ENCODE data around the gene RAB11FIP3.
"Not testable (repeated sequence)": the region's sequence is repeated elsewhere in the genome, so short reads cannot be mapped to it uniquely, and the experiment has no call there.

The RAB11FIP3 gene, protein sequence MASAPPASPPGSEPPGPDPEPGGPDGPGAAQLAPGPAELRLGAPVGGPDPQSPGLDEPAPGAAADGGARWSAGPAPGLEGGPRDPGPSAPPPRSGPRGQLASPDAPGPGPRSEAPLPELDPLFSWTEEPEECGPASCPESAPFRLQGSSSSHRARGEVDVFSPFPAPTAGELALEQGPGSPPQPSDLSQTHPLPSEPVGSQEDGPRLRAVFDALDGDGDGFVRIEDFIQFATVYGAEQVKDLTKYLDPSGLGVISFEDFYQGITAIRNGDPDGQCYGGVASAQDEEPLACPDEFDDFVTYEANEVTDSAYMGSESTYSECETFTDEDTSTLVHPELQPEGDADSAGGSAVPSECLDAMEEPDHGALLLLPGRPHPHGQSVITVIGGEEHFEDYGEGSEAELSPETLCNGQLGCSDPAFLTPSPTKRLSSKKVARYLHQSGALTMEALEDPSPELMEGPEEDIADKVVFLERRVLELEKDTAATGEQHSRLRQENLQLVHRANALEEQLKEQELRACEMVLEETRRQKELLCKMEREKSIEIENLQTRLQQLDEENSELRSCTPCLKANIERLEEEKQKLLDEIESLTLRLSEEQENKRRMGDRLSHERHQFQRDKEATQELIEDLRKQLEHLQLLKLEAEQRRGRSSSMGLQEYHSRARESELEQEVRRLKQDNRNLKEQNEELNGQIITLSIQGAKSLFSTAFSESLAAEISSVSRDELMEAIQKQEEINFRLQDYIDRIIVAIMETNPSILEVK

DNA sequence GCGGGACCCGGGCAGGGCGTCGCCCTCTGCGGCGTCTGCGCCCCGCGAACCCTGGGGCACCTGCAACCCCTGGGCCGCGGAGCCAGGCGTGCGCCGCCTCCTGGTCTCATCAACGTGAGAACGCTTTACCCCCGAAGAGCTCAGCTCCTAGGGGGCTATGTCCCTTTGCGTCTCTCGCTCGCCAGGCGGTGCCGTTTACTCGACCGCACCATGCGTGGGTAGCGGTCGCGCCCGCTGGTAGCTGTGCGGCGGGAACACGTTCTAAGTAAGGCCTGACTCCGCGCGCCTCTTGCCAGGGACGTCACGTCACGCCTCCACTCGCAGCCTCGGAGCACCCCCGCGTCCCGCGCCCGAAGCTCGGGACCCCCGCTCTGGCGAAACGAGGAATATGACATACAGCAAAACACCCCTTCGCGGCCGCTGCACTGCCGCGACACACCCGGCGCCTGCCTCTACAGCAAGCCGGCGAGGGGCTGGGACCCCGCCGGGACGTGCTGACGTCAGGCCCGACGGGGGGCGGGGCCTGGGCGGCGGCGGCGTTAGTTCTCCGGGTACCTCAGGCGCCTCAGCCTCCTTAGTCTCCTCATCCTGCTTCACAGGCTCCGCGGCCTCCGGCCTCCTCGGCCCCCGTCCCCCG lies at the start of gene RAB11FIP3:
TSS of gene RAB11FIP3 (plus strand) at position 568 of the 637 bp plus-strand sequence. CDS start 358 bp downstream, outside the sequence.
- peak; percentile 50 for DNase-seq

DNA sequence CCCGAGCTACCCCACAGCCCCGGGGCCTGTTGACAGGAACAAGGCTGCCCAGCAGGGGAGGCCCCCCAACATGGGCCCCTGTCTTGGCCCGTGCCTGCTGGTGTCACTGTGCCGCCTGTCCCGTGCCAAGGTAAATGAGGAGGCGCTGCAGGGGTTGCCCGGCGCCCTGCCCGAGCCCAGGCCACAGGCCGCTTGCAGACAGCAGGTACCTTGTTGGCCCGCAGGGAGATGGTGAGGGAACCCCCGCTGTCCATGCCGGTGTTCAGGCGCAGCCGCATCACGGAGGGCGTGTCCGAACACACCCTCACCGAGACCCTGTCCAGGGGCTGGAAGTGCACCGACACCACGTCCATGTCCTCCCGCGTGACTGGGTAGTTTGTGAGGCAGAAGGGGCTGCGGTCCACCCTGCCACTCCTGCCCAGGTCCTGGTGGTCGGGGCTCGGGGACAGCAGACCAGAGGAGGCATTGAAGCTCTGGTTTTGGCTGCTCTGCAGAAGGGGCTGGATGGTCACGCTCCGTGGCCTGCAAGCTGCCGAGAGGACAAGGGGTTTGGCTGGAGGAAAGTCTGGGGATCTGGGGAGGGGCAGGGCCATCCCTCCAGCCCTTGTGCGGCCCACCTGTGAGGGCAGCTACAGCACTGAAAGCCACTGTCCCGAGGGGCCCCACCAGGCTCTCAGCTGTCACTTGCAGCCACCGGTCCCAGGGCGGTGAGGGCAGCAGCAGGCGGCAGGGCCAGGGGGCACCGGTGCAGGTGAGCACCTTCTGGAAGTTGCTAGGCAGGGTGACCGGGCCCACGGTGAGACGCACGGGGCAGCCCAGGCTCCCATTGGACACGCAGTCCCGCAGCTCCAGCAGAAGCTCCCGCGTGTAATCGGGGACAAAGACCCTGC lies 49.3 kb upstream of the RAB11FIP3 start:
- DNase-seq, result no peak

DNA sequence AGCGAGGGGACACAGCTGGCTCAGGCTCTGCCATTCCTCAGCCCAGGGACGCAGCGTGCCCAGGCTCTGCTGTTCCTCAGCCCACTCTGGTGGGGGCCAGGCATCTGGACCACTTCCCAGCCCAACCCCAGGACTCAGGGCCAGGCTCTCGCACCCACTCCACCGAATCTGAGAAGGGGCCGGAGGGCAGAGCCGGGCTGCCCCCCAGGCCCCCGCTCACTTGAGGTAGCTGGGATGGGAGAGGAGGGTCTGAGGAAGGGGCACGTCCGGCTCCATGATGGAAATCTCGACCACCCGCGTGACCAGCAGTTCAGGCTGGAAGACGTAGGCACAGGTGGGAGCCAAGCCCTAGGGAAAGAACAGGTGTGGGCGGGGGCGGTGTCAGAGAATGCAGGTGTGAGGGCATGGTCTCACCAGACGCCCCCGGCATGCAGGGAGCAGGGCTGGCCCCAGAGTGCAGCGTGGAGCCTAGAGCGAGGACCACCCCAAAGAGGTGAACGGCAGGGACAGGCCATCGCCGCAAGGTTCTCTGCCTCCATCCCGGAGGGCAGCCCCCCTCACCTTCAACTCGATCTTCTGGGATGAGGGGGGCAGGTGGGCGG lies 48.5 kb upstream of the RAB11FIP3 start:
- DNase-seq, result no peak

DNA sequence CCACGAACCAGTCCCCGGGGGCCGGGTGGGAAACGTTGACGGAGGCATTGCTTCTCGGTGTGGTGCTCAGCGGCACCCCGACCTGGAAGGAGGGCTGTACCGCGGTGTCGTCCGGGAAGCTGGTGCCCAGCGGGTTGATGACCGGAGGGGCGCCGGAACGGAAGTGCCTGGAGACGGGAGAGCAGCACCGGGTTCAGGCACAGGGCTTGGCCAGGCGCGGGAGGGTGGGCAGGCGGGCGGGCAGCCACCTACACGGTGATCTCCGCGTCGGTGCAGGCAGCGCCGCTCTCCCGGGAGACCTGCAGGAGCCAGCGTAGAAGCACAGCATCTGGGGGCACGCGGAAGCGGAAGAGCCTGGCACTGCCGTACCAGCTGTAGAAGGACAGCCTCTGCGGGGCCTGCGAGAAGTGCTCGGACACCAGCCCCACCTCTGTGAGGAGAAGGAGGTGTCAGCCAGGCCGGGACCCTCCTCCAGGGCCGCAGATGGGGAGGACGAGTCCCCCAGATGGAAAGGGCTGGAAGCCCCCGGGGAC lies 48.0 kb upstream of the RAB11FIP3 start:
- no peak for DNase-seq

DNA sequence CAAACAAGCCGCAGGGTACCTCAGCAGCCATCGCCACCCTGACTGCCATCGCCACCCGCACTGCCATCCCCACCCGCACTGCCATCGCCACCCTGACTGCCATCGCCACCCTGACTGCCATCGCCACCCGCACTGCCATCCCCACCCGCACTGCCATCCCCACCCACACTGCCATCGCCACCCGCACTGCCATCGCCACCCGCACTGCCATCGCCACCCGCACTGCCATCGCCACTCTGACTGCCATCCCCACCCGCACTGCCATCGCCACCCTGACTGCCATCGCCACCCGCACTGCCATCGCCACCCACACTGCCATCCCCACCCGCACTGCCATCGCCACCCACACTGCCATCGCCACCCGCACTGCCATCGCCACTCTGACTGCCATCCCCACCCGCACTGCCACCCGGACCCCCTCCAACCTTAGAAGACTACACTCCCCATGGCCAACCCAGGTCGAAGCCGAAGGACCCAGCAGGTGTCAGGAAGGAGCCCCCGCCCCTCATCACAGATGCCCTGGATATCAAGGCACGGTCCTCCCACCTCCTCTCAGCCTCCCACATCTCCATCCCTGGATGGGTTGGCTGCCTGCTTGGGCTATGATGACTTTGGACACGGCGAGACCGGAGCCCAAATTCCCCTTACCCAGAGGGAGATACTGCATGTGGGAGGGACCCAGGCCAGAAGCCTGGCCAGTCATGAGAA lies 47.2 kb upstream of the RAB11FIP3 start:
- DNase-seq, result not testable (repeated sequence)

DNA sequence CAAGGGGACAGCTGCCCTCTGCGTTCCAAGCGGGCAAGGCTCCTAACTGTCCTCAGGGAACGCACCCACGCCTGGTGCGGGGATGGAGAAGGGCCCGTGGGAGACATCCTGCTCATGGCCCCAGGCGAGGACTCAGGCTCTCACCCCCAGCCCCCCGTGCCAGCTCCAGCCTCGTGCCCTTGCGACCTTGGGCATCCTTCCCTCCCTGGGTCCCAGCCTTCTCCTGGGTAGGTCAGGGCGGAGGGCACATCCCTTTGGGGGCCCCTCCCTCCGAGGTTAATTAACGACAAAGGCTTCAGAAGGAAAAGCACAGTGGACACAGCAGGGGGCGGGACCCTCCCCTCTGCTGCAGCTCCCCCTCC lies 46.6 kb upstream of the RAB11FIP3 start:
- DNase-seq, result no peak

DNA sequence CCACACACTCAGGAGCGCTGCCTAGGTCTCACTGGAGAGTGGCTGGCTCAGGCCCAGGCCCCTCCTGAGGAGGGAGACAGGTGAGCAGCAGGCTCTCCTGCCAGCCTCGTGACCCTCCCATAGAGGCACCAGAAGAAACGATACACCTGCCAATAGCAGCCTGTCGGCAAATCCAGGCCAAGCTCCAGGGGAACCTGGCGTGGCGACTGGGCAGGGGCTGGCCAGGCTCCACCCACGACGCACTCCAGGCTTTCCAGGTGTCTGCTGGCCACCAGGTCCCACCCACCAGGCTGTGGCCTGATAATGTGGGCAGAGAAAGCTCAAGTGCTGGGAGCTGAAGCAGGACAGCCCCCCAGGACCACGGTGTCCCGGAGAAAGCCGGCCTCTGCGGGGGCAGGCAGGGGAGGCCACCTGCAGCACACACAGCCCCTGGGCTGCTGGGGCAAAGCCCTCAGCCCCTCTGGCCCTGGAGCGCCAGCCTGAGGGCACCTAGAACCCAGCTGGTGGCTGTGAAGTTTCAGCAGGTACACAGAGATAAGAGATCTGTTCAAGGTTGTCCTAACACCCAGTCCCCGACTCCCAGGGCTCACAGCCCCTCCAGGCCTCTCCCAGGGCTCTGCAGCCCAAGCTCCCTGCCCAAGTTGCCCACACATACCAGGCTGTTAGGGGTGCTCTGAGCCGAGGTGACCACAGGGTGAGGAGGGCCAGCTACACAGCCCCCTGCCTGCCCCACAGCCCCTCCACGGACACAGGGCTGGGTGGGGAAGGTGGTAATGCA lies 46.1 kb upstream of the RAB11FIP3 start:
- peak; percentile 84 for DNase-seq

DNA sequence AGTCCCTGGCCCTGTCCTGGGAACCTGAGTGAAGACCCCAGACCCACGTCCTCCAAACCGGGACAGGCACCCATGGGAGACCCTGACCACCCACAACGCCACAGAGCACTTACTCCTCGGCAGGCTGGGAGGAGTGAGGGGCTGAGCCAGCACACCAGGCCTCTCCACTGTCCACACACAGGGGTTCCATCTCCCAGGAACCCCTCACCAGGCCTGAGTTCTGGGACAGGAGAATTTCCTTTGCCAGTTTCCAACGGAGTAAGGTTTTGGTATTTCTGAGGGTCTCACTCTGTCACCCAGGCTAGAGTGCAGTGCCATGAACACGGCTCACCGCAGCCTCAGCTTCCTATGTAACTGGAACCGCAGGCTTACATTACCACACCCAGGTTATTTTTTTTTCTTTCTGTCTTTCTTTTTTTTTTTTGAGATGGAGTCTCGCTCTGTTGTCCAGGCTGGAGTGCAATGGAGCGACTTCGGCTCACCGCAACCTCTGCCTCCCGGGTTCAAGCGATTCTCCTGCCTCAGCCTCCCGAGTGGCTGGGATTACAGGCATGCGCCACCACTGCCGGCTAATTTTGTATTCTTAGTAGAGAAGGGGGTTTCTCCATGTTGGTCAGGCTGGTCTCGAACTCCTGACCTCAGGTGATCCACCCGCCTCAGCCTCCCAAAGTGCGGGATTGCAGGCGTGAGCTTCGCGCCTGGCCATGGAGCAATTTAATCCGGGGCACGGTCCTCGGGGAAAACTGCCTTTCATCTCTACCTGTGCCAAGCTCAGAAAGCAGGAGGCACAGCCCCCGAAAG lies 45.3 kb upstream of the RAB11FIP3 start:
- DNase-seq, result no peak

DNA sequence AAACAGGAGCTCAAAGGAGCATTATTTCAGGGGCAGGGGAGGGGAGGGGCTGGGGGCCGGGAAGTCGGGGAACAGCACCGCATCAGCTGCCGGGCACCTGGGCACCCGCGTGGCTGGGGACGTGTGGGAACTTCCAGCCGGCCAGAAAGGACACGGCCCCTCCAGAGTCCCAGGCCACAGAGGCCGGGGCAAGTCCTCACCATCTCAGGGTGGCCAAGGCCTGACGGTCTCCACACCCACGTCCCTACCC lies 44.8 kb upstream of the RAB11FIP3 start:
- DNase-seq, result no peak

DNA sequence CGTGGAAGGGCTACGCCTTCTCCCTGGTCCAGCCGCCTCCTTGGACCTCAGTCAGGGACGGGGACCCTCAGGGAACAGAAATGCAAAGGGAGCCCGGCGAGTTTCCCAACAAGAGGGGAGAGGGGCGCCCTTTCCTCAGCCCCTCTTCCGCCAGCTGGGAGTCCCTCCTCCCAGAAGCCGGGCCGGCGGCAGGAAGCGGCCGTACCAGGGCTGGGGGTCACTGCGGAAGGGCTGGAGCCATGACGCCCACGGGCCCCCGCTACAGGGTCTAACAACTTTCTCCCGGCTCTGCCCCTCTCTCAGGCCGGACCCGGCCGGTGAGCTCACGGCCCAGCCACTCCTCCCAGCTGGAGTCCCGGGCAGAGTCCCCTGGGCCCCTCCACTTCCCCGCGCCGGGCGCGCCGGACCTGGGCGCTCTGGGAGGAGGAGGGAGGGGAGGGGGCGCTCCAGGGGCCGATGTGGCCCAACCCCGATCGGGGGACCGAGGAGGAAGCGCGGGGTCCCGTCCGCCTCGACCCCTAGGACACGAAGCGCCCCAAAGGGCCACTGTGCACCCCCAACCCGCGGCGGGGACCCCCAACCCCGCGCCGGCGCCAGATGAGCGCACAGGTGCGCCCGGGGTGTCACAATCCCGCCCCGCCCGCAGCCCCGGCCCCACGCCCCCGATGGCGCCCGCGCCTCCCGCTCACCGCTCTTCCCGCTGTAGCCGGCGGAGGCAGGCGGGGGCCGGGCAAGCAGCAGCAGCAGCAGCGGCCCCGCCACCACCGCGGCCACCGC lies 44.2 kb upstream of the RAB11FIP3 start:
- DNase-seq, result no peak

DNA sequence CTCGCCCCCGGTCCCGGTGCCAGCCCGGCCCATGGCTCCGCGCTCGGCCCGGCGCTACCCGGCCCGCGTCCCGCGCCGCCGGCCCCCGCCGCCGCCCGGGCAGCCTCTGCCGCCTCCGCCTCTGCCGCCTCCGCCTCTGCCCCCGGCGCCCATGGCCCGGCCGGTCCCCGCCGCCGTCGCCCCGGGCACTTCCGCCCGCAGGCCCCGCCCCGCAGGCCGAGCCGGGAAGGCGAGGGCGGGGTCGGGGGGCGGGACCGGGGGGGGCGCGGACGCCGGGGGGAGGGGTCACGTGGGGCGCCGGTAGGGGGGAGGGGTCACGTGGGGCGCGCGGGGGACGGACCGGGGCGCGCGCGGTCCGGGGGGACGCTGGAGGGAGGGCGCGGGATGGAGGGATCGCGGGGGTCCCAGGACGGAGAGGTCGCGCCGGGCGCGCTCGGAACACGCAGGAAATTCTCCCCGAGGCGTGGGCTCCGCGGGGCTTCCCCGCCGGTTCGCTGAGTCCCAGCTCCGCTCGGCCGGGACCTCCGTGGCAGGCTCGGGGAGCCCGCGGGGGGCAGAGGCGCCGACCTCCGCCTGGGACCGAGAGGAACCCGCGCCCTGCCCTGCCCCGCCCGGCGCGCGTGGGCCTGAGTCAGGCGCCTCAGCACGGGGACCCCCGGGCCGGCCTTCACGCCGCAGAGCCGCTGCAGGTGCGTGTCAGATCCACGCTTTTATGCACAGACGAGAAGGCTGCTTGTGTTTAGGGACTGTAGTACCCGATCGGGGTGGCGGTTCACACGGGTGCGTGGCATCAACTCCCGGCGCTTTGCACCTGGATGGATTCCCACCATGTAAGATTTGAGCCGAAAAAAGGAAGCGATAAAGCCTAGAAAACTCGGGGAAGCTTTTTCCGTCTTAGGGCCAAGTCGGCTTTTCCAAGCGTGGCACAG lies 43.4 kb upstream of the RAB11FIP3 start, which contains the start of gene PGAP6:
TSS of gene PGAP6 (minus strand) at position 190 of the 929 bp plus-strand sequence. CDS start at position 33, 157 bp downstream.
- DNase-seq, result peak; percentile 21

DNA sequence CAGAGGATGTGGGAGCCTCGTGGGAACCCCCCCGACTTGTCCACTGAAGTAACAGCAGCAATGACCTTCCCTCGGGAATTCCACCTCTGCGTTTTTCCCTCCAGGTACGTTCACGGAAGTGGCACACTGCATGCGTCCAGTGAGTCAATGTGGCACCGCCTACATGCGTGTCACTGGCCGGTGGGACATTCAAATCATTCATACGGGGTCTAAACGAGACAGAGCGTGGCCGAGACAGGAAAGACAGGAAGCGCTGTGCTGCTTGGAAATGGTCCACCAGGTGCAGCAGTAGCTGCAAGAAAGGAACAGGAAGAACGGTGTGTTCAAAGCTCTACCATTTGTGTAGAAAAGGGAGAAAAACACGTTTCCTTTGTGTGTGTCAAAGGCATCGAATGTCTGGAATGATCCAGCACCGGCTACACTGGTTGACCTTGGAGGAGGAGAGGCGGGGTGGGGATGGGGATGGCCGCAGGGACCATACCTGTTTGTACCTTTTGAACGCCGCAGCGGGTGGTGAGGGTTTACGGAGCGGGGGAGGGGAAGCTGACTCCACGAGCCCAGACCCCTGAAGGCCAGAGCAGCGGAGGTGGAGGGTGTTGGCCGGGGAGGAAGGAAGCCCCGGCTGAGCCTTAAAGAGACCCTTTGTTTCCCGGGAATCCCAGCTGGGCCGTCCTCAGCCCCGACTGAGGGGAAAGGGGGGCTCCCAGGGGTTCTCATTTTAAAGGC lies 42.0 kb upstream of the RAB11FIP3 start:
- DNase-seq, result peak; percentile 29

DNA sequence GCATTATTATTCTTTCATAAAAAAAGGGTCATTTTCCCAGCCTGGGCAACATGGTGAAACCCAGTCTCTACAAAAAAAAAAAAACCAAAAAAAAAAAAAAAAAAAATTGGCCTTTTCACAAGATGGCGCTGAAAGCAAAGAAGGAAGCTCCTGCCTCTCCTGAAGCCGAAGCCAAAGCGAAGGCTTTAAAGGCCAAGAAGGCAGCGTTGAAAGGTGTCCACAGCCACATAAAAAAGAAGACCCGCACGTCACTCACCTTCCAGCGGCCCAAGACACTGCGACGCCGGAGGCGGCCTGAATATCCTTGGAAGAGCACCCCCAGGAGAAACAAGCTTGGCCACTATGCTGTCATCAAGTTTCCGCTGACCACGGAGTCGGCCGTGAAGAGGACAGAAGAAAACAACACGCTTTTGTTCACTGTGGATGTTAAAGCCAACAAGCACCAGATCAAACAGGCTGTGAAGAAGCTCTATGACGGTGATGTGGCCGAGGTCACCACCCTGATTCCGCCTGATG lies 38.8 kb upstream of the RAB11FIP3 start:
- DNase-seq, result no peak

DNA sequence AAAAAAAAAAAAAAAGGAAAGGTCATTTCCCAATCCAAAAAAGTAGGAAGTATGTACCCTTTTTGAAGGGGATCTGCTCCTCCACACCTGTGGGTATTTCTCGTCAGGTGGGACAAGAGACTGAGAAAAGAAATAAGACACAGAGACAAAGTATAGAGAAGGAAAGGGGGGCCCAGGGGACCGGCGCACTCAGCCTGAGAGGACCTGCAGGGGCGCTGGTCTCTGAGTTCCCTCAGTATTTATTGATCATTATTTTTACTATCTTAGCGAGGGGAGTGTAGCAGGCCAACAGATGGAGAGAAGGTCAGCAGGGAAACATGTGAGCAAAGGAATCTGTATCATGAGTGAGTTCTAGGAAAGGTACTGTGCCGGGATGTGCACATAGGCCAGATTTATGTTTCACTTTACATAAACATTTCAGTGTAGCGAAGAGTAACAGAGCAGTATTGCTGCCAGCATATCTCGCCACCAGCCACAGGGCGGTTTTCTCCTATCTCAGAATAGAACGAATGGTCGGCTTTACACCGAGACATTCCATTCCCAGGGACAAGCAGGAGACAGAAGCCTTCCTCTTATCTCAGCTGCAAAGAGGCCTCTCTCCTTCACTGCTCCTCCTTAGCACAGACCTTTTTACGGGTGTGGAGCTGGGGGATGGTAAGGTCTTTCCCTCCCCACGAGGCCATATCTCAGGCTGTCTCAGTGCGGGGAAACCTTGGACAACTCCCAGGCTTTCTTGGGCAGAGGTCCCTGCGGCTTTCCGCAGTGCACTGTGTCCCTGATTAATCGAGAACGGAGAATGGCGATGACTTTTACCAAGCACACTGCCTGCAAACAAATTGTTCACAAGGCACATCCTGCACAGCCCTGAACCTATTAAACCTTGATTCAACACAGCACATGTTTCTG lies 37.4 kb upstream of the RAB11FIP3 start:
- not testable (repeated sequence) for DNase-seq

DNA sequence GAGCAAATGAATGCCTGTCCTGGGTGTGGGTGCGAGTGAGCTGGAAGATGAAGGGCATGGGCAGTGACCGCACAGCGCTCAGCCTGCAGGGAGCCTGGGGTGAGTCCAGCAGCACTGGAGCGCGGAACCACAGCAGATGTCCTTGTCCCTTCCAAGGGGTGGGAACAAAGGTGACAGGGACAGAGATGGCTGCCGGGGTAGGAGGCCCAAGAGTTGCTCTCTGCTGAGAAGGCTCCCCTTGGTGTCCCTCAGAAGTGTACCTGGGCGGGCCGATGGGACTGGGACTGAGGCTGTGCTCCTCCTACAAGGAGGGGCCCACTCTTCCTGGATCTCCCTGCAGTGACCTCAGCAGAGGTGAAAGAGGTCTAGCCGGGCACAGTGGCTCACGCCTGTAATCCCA lies 36.1 kb upstream of the RAB11FIP3 start:
- DNase-seq, result no peak

DNA sequence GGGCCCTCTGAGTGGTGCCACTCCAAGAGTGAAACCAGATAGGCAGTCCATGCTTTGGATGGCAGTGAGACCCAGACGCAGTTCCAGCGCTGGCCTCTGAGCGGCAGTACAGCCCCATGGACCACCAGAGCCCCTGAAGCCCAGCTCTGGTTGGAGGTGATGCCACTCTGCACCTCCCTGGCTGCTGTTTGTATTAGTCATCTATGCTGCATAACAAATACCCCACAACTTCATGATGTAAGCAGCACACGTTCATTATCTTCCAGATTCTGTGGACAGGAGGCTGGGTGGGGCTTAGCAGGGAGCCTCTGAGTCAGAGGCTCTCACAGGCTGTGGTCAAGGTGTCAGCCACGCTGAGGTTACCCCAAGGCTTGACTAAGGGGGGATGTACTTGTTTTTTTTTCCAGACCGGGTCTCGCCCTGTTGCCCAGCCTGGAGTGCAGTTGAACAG lies 33.5 kb upstream of the RAB11FIP3 start:
- no peak for DNase-seq
